ENCODE measurements around the gene PDE5A.
A peak's percentile ranks its signal among the peaks of the same experiment; 100 is the strongest.
"Not testable (repeated sequence)": the region's sequence is repeated elsewhere in the genome, so short reads cannot be mapped to it uniquely, and the experiment has no call there.

Gene PDE5A

DNA sequence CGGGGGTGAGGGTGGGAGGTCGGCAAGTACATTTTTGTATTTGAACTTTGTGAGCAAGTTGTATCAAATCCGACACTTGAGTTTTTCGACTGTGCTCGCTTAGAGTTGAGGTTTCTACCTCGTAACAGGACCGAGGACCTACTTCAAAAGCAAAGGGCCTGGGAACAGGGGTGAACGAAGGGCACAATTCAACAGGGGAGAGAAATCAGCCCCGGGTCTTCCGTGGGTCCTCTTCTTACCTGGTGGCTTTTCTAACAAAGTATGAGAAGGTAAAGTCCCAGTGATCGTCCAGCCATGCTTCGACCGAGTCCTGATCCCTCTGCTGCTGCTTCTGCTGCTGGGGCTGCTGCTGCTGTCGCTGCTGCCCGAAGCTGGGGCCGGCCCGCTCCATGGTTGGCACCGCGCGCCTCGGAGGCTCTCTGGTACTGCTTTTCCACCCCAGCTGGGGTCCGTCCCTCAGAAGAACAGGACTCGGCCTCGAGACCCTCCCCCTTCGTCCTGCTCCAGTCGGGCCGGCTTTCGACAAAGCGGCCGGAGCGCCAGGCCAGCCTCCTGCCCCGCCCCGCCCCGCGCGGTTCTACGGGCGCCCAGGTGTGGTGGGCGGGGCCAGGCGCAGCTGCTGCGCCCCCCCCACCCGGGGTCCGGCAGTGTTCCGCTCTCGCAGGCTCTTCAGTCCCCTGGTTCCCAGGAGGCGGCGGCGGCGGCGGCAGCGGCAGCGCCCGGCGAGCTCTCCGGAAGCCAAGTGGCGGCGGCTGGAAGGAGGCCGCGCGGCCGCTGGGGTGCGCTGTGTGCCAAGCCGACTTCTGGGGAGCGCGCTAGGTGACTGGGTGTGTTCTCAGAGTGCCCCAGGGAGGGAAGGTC is at the start of gene PDE5A:
Gene PDE5A (minus strand): TSS at position 524 of the 861 bp plus-strand sequence. CDS start 133 bp downstream, at position 391.
- peak; percentile 49 to 75 for DNase-seq (ENCODE audit: low read depth in 1 of 2, low spot score in 1 of 2)

DNA sequence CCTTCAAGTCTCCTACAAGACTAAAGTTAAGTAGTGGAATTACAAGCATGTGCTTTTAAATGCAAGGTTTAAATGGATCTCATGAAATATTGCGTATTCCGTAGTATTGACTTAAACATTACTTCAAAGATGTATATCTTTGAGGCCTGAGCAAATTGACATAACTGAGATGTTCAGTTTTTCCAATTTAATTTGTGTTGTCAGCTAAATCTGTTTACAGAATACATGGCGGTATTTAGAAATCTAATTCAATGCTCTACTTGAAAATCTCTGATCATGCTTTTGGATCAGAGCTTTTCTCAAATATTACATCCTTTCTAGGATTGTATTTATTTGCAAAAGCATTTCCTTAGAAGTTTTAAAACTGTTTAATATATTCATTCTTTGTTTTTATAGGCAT is 47.5 kb upstream of the PDE5A start:
- no peak for DNase-seq (ENCODE audit: low read depth in 1 of 2, low spot score in 1 of 2)

DNA sequence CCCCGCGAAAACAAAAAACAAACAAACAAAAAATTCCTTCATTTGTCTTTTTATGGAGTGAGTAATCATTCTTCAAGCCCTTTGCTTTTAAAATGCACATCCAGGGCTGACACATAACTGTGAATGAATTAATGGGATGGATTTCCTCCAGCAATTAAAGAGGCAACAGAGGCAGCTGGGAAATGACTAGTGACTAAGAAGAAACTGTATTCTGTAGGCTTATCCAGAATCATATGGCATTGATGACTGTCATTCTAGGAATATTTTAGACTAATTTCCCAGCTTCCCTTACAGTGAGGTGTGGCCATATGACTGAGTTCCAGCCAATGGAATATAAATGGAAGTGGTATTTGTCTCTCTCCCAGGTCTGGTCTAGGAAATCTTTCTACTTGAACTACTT is 46.8 kb upstream of the PDE5A start:
- no peak for DNase-seq (ENCODE audit: low read depth in 1 of 2, low spot score in 1 of 2)

DNA sequence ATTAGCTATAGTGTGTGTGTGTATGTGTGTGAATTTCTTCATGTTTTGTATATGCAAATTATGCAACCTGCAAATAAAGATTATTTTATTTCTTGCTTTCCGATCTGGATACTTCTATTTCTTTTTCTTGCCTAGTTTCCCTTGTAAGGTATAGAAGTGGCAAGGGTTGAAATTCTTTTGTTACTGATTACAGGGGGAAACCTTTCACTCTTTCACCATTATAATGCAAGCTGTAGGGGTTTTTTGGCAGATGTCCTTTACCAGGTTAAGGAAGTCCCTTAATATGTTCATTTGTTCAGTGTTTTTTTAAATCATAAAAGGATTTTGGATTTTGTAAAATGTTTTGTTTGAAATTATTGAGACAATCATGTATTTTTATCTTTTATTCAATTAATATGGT is 44.3 kb upstream of the PDE5A start:
- no peak for DNase-seq (ENCODE audit: low read depth in 1 of 2, low spot score in 1 of 2)

DNA sequence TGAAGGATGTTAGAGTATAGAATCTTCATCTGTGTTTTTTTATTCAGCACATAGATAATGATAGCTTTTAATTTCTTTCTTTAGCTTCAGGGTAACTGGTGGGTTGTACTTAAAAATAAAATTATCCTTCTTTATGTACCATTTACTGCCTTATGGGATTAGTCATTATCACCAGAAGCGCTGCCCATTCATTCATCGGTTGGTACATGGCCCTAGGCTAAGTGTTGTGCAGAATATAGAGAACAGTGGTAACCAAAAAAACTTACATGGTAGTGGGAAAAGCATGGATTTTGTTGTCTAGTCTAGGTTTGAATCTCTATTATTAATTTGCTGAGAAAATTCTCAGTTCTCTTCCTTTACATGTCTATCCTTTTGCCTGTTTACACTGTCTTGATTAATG is 43.5 kb upstream of the PDE5A start:
- no peak for DNase-seq (ENCODE audit: low read depth in 1 of 2, low spot score in 1 of 2)

DNA sequence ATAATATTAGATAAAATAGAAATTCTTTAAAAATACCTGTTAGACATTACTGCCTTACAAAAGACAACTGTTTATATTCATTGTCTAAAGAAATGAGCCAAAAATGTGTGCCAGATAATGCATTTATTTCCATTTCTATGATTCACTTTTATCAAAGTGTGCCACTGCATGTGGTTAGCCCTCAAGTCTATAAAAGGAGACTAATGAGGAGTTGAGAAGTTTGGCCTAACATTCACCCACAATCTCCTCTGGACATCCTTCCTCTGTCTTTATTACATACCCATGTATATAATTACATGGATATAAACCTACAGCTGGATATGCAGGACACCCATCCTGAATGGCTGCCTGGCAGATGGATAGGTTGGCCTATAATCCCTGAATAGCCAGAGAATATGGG is 42.6 kb upstream of the PDE5A start:
- DNase-seq (ENCODE audit: low read depth in 1 of 2, low spot score in 1 of 2), result no peak

DNA sequence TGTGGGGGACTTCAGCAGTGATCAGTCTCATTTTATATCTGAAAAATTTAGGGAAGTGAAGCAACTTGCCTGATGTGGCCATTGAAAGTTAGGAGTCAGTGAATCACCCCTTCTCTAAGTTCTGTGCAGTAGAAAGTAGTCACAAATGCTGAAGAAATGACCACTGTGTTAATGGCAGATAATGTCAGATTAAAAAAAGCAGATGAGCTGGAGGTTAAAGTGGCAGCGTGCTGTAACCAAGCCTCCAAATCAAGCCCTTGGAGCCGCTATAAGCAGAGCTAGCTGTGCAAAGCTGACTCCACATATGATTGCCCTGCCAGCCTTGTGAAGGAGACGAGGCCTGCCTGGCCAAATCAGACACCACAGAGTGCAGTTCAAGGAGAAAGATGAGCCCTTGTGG is 39.2 kb upstream of the PDE5A start:
- DNase-seq (ENCODE audit: low read depth in 1 of 2, low spot score in 1 of 2), result no peak

DNA sequence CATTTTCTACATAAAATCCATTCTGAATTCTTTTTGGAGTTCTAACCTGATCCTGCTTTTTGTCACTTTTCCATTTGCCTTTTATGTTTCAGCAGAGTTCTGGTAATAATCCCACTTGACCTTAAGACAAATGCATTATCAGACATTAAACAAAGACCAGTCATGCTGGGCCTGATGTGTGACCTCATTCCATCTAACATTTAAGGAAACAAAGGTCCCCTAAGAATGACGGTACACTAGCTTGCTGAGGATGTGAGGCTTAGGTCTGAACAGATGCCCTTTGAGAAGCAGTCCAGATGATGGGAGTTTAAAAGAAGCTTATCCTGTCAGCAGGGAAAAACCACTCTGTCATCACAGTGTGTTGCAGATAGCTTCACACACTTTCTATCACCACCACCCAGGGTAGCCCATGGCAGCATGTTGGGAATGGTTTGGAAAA is 38.1 kb upstream of the PDE5A start:
- DNase-seq (ENCODE audit: low read depth in 1 of 2, low spot score in 1 of 2), result no peak

DNA sequence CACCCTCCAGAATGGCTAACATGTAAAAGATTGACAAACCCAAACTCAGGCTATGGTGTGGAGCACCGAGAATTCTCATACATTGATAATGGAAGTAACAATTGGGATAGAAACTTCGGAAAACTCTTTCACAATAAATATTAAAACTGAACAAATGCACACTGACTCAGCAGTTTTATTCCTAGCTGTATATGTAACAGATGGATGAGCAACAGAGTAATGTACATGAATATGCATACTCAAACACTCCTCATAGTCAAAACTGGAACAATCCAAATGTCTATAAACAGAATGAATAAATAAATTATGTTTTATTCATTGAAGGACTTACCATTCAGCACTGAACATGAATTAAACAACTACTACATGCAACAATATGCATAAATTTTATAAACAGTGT is 37.1 kb upstream of the PDE5A start:
- DNase-seq (ENCODE audit: low read depth in 1 of 2, low spot score in 1 of 2), result no peak

DNA sequence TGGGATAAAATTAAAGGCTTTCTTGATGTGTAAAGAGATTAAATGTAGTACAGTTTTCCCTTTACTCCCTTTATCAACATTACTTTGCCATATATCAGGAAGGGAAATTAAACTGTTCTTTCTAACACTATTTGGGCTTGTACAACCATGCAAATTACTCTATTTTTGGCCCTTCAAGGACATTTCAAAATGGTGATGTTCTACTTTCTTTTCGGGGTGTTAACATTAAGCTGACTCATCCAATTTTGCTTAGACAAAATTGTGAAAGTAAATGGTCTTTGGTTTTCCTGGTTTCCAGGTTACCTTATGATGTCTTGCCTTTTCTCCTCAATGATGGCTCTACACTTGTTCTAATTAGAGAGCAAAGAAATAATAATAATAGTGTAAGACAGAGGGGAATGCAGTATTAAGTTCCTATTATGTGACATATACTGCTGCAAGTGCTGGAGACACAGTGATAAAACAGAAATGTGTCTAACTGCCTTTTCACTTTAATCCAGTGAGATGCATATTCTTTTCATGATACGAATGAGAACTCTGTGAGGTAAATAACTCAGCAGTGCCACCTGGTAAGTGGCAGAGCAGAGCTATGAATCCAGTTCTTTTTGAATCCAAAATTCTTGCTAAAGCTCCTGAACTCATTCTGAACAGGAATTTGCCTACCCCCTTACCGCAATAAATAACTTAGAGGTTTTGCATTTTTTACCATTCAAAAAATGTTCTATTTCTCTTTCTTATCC is 35.7 kb upstream of the PDE5A start:
- no peak for DNase-seq (ENCODE audit: low read depth in 1 of 2, low spot score in 1 of 2)

DNA sequence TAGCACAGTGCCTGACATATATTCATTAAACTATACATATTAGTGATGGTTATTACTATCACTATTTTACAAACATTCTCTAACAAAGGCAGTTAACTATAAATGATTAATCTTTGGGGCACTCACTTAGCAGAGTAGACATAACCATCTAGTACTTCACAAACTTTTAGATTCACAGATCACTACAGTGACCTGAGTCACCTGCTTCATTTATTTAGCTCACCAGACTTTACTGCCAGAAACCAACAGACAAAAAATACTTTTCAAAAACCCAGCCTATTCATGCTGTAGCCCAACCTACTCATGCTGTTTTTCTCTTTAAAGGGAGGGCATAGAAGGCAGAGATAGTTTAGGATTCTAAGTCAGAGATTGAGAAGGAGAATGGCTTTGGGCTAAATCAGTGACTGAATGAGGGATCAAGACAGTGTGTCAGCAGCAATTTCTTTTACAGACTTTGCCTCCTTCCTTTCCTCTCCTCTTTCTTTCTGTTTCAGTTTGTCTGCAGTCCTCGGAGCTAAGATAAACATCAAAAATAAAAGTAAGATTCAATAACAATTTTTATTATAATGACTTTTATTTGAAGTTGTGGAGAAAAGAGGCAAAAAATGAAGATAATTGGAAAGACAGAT is 34.7 kb upstream of the PDE5A start:
- DNase-seq (ENCODE audit: low read depth in 1 of 2, low spot score in 1 of 2), result no peak

DNA sequence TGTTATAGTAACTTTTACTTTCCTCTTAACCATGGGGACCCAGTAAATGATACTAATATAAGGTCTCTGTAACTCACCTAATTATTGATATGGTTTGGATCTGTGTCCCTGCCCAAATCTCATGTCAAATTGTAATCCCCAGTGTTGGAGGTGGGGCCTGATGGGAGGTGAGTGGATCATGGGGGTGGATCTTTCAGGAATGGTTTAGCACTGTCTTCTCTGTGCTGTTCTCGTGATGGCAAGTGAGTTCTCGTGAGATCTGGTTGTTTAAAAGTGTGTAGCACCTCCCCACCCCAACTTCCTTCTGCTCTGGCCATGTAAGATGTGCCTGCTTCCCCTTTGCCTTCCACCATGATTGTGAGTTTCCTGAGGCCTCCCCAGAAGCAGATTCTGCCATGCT is 34.0 kb upstream of the PDE5A start:
- DNase-seq (ENCODE audit: low read depth in 1 of 2, low spot score in 1 of 2), result not testable (repeated sequence)

DNA sequence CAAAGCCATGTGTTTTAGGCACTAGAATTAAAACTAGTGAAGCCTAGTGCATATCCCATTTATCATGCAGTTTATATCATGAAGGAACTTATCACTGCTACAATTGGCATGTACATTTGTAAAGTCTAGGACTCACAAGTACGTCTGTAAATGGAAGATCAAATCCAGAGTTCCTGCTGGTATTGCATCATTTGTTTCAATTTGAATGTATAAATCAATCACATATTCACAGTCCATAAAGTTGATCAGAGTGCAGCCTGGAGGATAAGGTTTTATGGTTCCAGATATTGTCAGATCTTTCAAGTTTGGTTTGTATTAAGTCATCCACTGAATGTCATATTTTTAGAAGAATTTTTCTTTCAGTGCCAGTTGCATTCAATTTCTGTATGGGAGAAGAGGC is 32.6 kb upstream of the PDE5A start:
- no peak for DNase-seq (ENCODE audit: low read depth in 1 of 2, low spot score in 1 of 2)

DNA sequence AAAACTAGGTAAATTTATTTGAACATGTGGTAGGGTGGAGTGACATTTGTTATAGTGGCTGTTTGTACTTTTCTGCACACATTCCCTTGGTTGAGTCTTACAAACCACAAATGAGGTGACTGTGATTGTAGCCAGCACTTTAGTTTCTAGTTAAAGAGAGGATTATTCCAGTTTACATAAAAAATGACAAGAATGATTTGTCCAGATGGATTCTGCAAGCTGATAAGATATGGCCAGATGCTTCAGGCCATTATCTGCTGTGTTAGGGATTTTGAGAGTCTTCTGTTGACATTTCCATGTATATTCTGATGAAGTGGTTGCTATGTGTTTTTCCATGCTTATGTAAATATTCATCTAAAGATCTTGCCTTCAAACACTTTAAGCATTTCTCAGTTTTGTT is 31.0 kb upstream of the PDE5A start:
- DNase-seq (ENCODE audit: low read depth in 1 of 2, low spot score in 1 of 2), result no peak

DNA sequence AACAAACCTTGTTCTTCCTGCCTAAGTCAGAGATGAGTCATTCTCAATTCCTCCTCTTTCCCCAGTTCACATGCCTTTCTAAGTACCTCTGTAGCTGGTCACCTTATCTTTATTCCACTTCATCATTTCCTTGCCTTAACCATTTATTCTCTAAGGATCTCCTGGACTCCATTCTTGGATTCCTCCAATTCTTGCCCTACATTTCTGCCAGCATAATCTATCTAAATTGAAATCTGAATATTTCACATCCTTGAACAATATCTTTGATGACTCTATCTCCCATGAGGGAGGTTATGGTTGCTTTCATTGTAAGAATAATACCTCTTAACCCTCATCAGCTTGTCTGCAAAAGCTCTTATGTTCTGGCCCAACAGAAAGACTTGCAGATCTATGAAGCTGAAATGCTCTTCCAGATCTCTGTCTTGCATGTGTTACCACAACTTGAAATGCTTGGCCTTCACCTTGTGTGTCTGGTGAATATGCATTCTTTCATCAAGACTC is 28.6 kb upstream of the PDE5A start:
- no peak for DNase-seq (ENCODE audit: low read depth in 1 of 2, low spot score in 1 of 2)

DNA sequence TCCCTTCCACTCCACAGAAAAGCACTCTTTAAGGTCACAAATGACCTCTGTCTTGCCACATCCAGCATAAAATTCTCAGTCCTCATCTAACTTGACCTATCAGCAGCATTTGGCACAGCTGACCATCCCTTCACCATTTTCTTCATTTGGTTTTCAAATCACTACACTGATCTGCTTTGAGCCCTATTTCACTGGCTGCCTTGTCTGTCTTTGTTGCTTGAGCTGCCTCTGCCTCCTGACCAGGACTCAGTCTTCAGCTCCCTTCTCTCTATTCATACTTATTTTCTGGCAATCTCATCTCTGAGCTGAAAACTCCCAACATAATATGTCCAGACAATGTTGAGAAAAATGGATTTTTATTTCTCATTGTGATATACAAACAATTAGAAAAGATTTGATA is 27.7 kb upstream of the PDE5A start:
- no peak for DNase-seq (ENCODE audit: low read depth in 1 of 2, low spot score in 1 of 2)

DNA sequence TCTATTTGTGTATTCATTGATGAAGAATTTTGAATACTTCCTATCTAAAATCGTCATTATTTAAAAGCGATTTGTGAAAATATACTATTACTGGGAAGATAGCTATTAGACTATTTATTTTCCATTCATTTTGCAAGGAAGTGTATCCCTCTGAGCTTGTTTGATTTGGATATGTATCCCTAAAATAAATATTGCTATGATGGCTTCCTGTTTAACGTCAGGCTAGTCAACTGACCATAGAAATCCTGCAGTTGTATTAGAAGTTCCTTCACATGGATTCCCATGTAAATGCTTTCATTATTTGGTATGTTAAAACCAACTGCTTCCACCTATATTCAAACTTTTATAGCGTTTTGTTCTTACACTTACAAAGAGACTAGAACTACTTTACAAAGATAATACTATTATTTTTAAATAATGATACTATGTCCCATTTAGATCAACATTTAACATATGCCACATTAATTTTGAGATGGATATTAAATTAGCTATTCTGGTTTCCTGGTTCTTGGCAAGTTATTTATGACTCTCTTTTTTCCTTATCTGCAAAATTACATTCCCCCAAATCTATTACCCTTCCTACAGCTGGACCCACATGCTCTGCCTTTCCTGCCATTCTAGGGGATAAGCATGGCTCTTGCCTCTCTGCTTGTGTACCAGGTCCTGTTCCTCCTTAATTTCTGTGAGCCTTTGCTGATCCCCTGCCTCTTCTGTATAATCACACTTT is 26.7 kb upstream of the PDE5A start:
- no peak for DNase-seq (ENCODE audit: low read depth in 1 of 2, low spot score in 1 of 2)

DNA sequence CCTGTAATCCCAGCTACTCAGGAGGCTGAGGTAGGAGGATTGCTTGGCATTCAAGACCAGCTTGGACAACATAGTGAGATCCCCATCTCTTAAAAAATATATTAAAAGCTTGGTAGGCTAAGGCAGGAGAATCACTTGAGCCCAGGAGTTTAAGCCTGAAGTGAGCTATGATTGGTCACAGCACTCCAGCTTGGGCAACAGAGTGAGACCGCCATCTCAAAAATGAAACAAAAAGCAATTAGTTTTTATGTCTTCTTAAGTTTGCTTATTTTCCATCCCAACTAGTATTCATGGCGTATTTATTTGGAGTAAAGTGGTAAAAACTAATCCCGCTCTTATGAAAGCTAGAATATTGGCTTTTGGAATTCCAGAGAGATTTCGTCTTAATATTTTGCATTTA is 25.4 kb upstream of the PDE5A start:
- DNase-seq (ENCODE audit: low read depth in 1 of 2, low spot score in 1 of 2), result no peak

DNA sequence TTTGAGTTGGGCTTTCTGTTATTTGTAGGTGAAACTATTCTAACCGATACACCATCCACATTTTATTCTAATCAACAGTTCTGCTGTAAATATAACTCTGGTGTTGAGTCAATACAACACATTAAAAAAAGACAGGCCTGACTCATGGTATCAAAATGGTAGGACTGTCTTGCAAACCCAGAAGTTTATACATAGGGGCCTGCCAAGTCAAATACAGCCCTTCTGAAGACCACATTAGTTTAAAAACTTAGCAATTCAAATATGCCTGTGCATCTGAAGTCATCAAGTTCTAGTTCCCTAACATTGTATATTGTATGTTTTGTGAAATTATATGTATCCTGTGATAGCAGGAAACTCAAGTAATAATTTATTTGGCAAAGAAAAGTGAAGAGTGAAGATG is 24.4 kb upstream of the PDE5A start:
- no peak for DNase-seq (ENCODE audit: low read depth in 1 of 2, low spot score in 1 of 2)

DNA sequence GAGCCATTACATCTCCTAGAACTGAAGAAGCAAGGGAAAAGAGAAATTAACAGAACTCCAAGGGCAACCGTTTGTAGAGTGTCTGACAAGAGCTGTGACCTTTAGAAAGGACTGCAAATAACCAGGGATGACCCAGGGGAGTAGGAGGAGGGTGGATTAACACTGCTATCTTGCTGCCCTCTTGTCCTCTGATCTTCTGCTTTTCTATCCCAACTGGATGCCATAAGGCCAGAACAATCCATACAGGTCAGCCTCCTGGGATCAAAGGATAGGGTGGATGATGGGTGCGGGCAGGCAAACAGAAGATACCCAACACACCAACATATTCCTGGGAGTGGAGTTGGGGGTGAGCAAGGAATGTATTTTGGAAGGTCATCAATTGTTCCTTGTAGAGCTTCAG is 19.8 kb upstream of the PDE5A start:
- DNase-seq (ENCODE audit: low read depth in 1 of 2, low spot score in 1 of 2), result no peak

DNA sequence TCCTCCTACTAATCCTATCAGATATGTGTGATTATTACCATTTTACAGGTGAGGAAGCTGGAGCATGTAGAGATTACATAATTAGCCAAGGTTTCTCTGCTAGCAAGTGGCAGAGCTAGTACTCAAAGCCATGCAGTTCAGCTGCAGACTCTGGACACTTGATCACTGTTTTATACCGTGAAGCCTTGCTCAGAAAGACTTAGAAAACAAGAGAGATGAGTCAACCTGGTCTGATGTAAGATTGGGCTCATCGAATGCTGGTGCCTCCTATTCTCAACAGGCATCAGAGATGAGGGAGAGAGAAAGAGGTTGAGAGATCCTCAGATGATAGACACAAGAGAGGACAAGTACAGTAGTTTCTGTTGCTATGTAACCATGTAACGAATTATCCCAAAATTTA is 19.0 kb upstream of the PDE5A start:
- DNase-seq (ENCODE audit: low read depth in 1 of 2, low spot score in 1 of 2), result no peak

Measured in stimulated activated CD4-positive, alpha-beta T cell treated with anti-CD3 and anti-CD28 coated beads, Interleukin-15, amount 100 ng/mL, for 1 hour (primary cell).